ENCODE results near the gene USP15. TPM values are rescaled to one million over a fixed set of nuclear protein-coding genes. Genes with fewer than 3 reads are reported as not detected.

USP15 gene
- total and polyA plus RNA-seq, 2 of the 4 experiments (the other 2 are of a cell fraction): 28.5 to 49.6 TPM

DNA sequence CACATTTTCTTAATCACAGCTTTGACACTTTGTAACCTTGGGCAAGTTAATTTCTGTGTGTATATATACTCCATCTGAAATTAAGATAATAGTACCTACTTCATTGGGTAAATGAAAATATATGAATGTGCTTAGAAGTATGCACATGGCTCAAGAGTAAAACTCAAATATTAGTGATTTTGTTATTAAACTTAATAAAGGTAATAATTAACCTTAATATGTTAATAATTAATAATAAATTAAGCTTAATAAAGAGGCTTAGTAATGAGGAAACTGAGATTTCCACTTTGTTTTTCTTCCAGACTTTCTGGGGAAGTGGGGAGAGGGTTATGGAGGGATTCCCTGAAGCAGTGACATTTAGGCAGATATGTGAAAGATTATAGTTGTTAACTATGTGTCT is 19.8 kb downstream of the USP15 start:
- Histone ChIP-seq H3K36me3 (ENCODE audit: control insufficient read depth, insufficient read depth, low read length) (no peaks in the 10 kb centered on the region), H2AFZ (replicated peaks; ENCODE audit: low read length, poor library complexity) (no peak overlapping the region), H3K4me3 (ENCODE audit: insufficient read depth, low read depth, low read length) (no peak overlapping the region), H3K9me1 (ENCODE audit: insufficient read depth, low read length) (peaks cover 3% of the 10 kb centered on the region; the same call in 1 of the 2 replicates), H3K27ac (ENCODE audit: insufficient read depth, low read length) (no peak overlapping the region), H2BK20ac (ENCODE audit: low read depth, low read length) (no peak overlapping the region), H2AK9ac (replicated peaks; ENCODE audit: low read depth, low read length, poor library complexity) (no peak overlapping the region), H3K14ac (replicated peaks; ENCODE audit: low read depth, low read length) (no peak overlapping the region), H2AK5ac (ENCODE audit: low read depth, low read length) (no peak overlapping the region), H3K4me1 (ENCODE audit: control insufficient read depth, insufficient read depth, low read length) (no peaks in the 10 kb centered on the region; the same call in 1 of the 2 replicates), H4K91ac (ENCODE audit: insufficient read depth, low read depth, low read length) (no peak overlapping the region), H2BK120ac (ENCODE audit: low read depth, low read length) (no peak overlapping the region), H3K23ac (ENCODE audit: low read depth, low read length) (no peak overlapping the region), H2BK5ac (ENCODE audit: low read depth, low read length, poor library complexity, severe bottlenecking) (no peak overlapping the region), H4K8ac (ENCODE audit: low read depth in 2 of 2, low read length in 2 of 2) (no peak overlapping the region), H3K27me3 (ENCODE audit: control insufficient read depth, insufficient read depth, low read length) (no peaks in the 10 kb centered on the region), H3K9me3 (ENCODE audit: control insufficient read depth, insufficient read depth, low read length) (no peaks in the 10 kb centered on the region), H3K79me1 (ENCODE audit: low read depth in 1 of 2, low read length in 2 of 2) (peaks cover 21 to 60% of the 10 kb centered on the region in 2 experiments), H3K56ac (ENCODE audit: extremely low read depth, insufficient read depth, low read length) (no peak overlapping the region), H3K4ac (ENCODE audit: low read depth, low read length) (no peak overlapping the region), H2BK15ac (ENCODE audit: low read depth, low read length) (no peak overlapping the region), H4K20me1 (ENCODE audit: insufficient read depth, low read length) (peaks cover 46% of the 10 kb centered on the region), H3K9ac (ENCODE audit: low read depth, low read length) (no peak overlapping the region), H4K5ac (ENCODE audit: low read depth, low read length) (no peak overlapping the region), H3K18ac (ENCODE audit: low read depth, low read length) (no peak overlapping the region), H3K4me2 (ENCODE audit: low read depth, low read length) (no peak overlapping the region)
- intact Hi-C loops (cut with micrococcal nuclease) (loop anchor here (5.0 kb wide), 2 partner anchors 32 to 42 kb away; no protein-coding TSS in a partner anchor), dilution Hi-C loops (cut with HindIII; ENCODE audit: low sequenced_read_pairs, unreplicated experiment) (no loop called here), in situ Hi-C loops (cut with MboI; ENCODE audit: low sequenced_read_pairs) (no loop called here)
- ChIA-PET POLR2A (ENCODE audit: unreplicated experiment) (no interaction called here), CTCF (no interaction called here)
- ATAC-seq (ENCODE audit: low read depth): no peak
- BruUV-seq (replicated peaks): no TSS peak
- no peak for TF ChIP-seq SMC3 (IDR thresholded peaks at IDR 0.05; ENCODE audit: low read depth, low read length)
- no peak for DNase-seq

All from IMR-90 (cell line).